SK-N-SH treated with all-trans-retinoic acid at 6 μM for 48 hours (cell line): ENCODE results near the gene SECISBP2.

Experiments
- BACH2 ChIP-seq: fragments of 250-450 bp; sonication (Bioruptor Pico); IDR thresholded peaks from 2 replicates; pipeline ENCODE4 v1.9.0; 2021; ENCODE audit warnings: mild to moderate bottlenecking, borderline replicate concordance
- ESRRG ChIP-seq: fragments of 250-450 bp; sonication (Bioruptor Pico); IDR thresholded peaks from 2 replicates; pipeline ENCODE4 v1.6.1; 2021; ENCODE audit warnings: mild to moderate bottlenecking
- ISL1 ChIP-seq: fragments of 250-450 bp; sonication (Bioruptor Pico); IDR thresholded peaks from 2 replicates; pipeline ENCODE4 v2.1.2; 2022; ENCODE audit warnings: mild to moderate bottlenecking, moderate library complexity
- OSR1 ChIP-seq: fragments of 250-450 bp; sonication (Bioruptor Pico); IDR thresholded peaks from 2 replicates; pipeline ENCODE4 v1.8.0; 2022; ENCODE audit warnings: moderate library complexity, mild to moderate bottlenecking, inconsistent platforms
- SNAI2 ChIP-seq: fragments of 250-450 bp; sonication (Bioruptor Pico); IDR thresholded peaks from 2 replicates; pipeline ENCODE4 v1.5.0; 2020; ENCODE audit warnings: mild to moderate bottlenecking, moderate library complexity
- TOX ChIP-seq: fragments of 250-450 bp; sonication (Bioruptor Pico); IDR thresholded peaks from 2 replicates; pipeline ENCODE4 v1.8.0; 2021; ENCODE audit warnings: mild to moderate bottlenecking, moderate library complexity, borderline replicate concordance
- ZFP3 ChIP-seq: fragments of 250-450 bp; sonication (Bioruptor Pico); IDR thresholded peaks from 2 replicates; pipeline ENCODE4 v1.5.0; 2020; ENCODE audit warnings: mild to moderate bottlenecking, moderate library complexity
- ZFP30 ChIP-seq: fragments of 450-650 bp; formaldehyde crosslinking; IDR thresholded peaks from 2 replicates; pipeline ENCODE4 v1.5.0; 2022; ENCODE audit warnings: mild to moderate bottlenecking, moderate library complexity
- ZNF565 ChIP-seq: fragments of 450-650 bp; formaldehyde crosslinking; conservative IDR thresholded peaks from 2 replicates; pipeline ENCODE4 v1.5.0; 2020; ENCODE audit warnings: low read depth, mild to moderate bottlenecking, moderate library complexity
- ZNF8 ChIP-seq: fragments of 450-650 bp; formaldehyde crosslinking; IDR thresholded peaks from 2 replicates; pipeline ENCODE4 v1.5.0; 2020; ENCODE audit warnings: mild to moderate bottlenecking, moderate library complexity
- TF ChIP-seq, protein P1 (sequence below): fragments of 250-450 bp; sonication (Bioruptor Pico); IDR thresholded peaks from 2 replicates; pipeline ENCODE4 v1.8.0; 2020; ENCODE audit warnings: mild to moderate bottlenecking, moderate library complexity, borderline replicate concordance
- TF ChIP-seq, protein P2 (sequence below): fragments of 250-450 bp; sonication (Bioruptor Pico); IDR thresholded peaks from 2 replicates; pipeline ENCODE4 v1.5.1; 2020; ENCODE audit warnings: low read depth, mild to moderate bottlenecking, moderate library complexity

DNA sequence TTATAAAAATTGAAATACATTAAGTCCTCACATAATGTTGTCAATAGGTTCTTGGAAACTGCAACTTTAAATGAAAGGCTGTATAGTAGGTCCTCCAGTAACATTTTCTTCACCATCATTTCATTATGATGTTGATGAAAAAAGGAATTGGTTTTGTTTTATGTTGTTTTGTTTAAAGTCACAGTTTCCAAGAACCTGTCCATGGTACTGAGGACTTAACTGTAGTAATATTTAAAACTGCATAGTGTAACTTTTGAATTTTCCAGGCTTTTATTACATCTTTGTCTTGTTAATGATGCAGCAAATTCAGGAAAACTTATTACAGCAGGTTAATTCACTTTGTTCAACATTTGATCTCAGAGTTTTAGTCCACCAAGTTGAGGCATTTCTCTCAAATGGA, 11.6 kb downstream of the SECISBP2 start:
- no peak for TF ChIP-seq ZNF8 (CRISPR knock-in tag)
- no peak for TF ChIP-seq SNAI2 (CRISPR knock-in tag)
- TF ChIP-seq OSR1 (CRISPR knock-in tag) = no peak
- TF ChIP-seq, protein P1, sequence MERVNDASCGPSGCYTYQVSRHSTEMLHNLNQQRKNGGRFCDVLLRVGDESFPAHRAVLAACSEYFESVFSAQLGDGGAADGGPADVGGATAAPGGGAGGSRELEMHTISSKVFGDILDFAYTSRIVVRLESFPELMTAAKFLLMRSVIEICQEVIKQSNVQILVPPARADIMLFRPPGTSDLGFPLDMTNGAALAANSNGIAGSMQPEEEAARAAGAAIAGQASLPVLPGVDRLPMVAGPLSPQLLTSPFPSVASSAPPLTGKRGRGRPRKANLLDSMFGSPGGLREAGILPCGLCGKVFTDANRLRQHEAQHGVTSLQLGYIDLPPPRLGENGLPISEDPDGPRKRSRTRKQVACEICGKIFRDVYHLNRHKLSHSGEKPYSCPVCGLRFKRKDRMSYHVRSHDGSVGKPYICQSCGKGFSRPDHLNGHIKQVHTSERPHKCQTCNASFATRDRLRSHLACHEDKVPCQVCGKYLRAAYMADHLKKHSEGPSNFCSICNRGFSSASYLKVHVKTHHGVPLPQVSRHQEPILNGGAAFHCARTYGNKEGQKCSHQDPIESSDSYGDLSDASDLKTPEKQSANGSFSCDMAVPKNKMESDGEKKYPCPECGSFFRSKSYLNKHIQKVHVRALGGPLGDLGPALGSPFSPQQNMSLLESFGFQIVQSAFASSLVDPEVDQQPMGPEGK (CRISPR knock-in tag) = no peak
- no peak for TF ChIP-seq TOX
- TF ChIP-seq BACH2 (CRISPR knock-in tag) = no peak
- no peak for TF ChIP-seq ZFP3 (CRISPR knock-in tag)
- TF ChIP-seq ISL1 (CRISPR knock-in tag) = no peak
- no peak for TF ChIP-seq ESRRG
- TF ChIP-seq, protein P2, sequence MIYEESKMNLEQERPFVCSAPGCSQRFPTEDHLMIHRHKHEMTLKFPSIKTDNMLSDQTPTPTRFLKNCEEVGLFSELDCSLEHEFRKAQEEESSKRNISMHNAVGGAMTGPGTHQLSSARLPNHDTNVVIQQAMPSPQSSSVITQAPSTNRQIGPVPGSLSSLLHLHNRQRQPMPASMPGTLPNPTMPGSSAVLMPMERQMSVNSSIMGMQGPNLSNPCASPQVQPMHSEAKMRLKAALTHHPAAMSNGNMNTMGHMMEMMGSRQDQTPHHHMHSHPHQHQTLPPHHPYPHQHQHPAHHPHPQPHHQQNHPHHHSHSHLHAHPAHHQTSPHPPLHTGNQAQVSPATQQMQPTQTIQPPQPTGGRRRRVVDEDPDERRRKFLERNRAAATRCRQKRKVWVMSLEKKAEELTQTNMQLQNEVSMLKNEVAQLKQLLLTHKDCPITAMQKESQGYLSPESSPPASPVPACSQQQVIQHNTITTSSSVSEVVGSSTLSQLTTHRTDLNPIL (CRISPR knock-in tag) = no peak
- no peak for TF ChIP-seq ZNF565 (CRISPR knock-in tag)
- TF ChIP-seq ZFP30 (CRISPR knock-in tag) = no peak
